HCT116 (cell line): Measurements from ENCODE around the gene CAMK2A. TPM values are rescaled to one million over a fixed set of nuclear protein-coding genes. Genes with fewer than 3 reads are reported as not detected.

ENCODE experiments used
- ATAC-seq: fragments of 200-7000 bp; cut with Tn5 transposase; 2 replicates; pipeline ENCODE4 v1.9.1; 2020; ENCODE audit warnings: mild to moderate bottlenecking, moderate library complexity
- BruUV-seq: library from RNA; stranded (reverse); fragments of 400-500 nt; replicated peaks from 2 replicates; lab custom pipeline; 2021; lab: Mats Ljungman, UMichigan
- CTCF ChIA-PET: fragments of 300-600 bp; sonication (Branson Sonifier 250); formaldehyde crosslinking; loops from one replicate; lab custom pipeline; 2021; ENCODE audit warnings: antibody characterized with exemption; lab: Charles Lee
- POLR2A ChIA-PET: fragments of 300-600, 350-600 bp; sonication (Branson Sonifier 250); formaldehyde crosslinking; loops from one replicate; lab custom pipeline; 2021; ENCODE audit warnings: antibody characterized with exemption; lab: Charles Lee
- RAD21 ChIA-PET, 2 experiments: fragments of 300-600 bp; sonication (Branson Sonifier 250); formaldehyde crosslinking; loops; one replicate each; lab custom pipeline; 2023; ENCODE audit warnings: low total read pairs in 2 of 2; ENCODE audit not compliant: uncharacterized antibody in 2 of 2, unreplicated experiment in 2 of 2, low non-redundant PET in 1 of 2; lab: Charles Lee
- DNase-seq: peaks from one replicate; pipeline ENCODE4 v3.0.0-alpha.2; 2010; ENCODE audit warnings: low read depth, low spot score
- H2AFZ ChIP-seq: fragments of 200-600 bp; shearing (Covaris generic), sonication (generic); 2 replicates; pipeline ENCODE4 v1.6.1; 2017; ENCODE audit warnings: low read depth, mixed run types, mixed read lengths, antibody characterized with exemption, low read length; ENCODE audit not compliant: poor library complexity, severe bottlenecking
- H3K27ac ChIP-seq: 2 replicates; pipeline ENCODE4 v1.5.1; 2012; ENCODE audit warnings: low read depth, low read length
- H3K27me3 ChIP-seq: fragments of 200-600 bp; sonication (generic); 2 replicates; pipeline ENCODE4 v1.6.1; 2016; ENCODE audit warnings: mixed run types, low read length, mixed read lengths; ENCODE audit not compliant: insufficient read depth
- H3K36me3 ChIP-seq, 2 experiments: fragments of 200-500 bp in 1 of 2; fragments of 200-600 bp in 1 of 2; sonication (Bioruptor generic) in 1 of 2; sonication (generic) in 1 of 2; 2 replicates each; pipeline versions ENCODE4 v1.5.1 to v1.6.1; 2014 to 2016; ENCODE audit warnings: low read length in 2 of 2, inconsistent platforms in 1 of 2, mixed read lengths in 1 of 2, mixed run types in 1 of 2; ENCODE audit not compliant: insufficient read depth in 2 of 2, control insufficient read depth in 1 of 2
- H3K4me1 ChIP-seq, 2 experiments: fragments of 200-600 bp in 1 of 2; sonication (generic) in 1 of 2; 2 replicates each; pipeline versions ENCODE4 v1.5.1 to v1.6.1; 2012 to 2017; ENCODE audit warnings: low read length in 2 of 2, inconsistent platforms in 1 of 2, mild to moderate bottlenecking in 1 of 2, mixed read lengths in 1 of 2, mixed run types in 1 of 2, moderate library complexity in 1 of 2; ENCODE audit not compliant: insufficient read depth in 2 of 2, control insufficient read depth in 1 of 2
- H3K4me2 ChIP-seq: fragments of 200-600 bp; sonication (generic); 2 replicates; pipeline ENCODE4 v1.6.1; 2017; ENCODE audit warnings: mixed run types, low read length, mixed read lengths
- H3K4me3 ChIP-seq, 2 experiments: fragments of 200-600 bp in 1 of 2; sonication (generic) in 1 of 2; replicated peaks in 1 of 2; 2 replicates each; pipeline ENCODE4 v1.5.1; 2011 to 2016; ENCODE audit warnings: low read length in 2 of 2, control low read depth in 1 of 2, low read depth in 1 of 2, mild to moderate bottlenecking in 1 of 2, mixed read lengths in 1 of 2, mixed run types in 1 of 2
- H3K79me2 ChIP-seq: fragments of 200-600 bp; sonication (generic); 2 replicates; pipeline ENCODE4 v1.6.1; 2017; ENCODE audit warnings: mild to moderate bottlenecking, mixed run types, low read length, moderate library complexity, mixed read lengths; ENCODE audit not compliant: insufficient read depth
- H3K9ac ChIP-seq: fragments of 200-600 bp; sonication (generic); 2 replicates; pipeline ENCODE4 v1.6.1; 2016; ENCODE audit warnings: low read length, mixed read lengths
- H3K9me2 ChIP-seq: fragments of 200-600 bp; sonication (generic), shearing (Covaris generic); 2 replicates; pipeline ENCODE4 v1.6.1; 2017; ENCODE audit warnings: mixed run types, mild to moderate bottlenecking, moderate library complexity; ENCODE audit not compliant: insufficient read depth
- H3K9me3 ChIP-seq, 2 experiments: fragments of 200-500 bp in 1 of 2; fragments of 200-600 bp in 1 of 2; sonication (Bioruptor generic) in 1 of 2; sonication (generic) in 1 of 2; 2 replicates each; pipeline ENCODE4 v1.6.1; 2014 to 2017; ENCODE audit warnings: low read length in 2 of 2, mixed read lengths in 2 of 2, inconsistent platforms in 1 of 2, low read depth in 1 of 2, mild to moderate bottlenecking in 1 of 2, mixed run types in 1 of 2, moderate library complexity in 1 of 2; ENCODE audit not compliant: control insufficient read depth in 1 of 2, insufficient read depth in 1 of 2
- H4K20me1 ChIP-seq: fragments of 200-600 bp; sonication (generic), shearing (Covaris generic); 2 replicates; pipeline ENCODE4 v1.6.1; 2017; ENCODE audit warnings: mixed run types, mild to moderate bottlenecking, moderate library complexity; ENCODE audit not compliant: insufficient read depth
- EGR1 ChIP-seq: IDR thresholded peaks from 2 replicates; pipeline ENCODE4 v1.6.1; 2012; ENCODE audit warnings: low read depth
- ELF1 ChIP-seq: IDR thresholded peaks from 2 replicates; pipeline ENCODE4 v1.6.1; 2012; ENCODE audit warnings: low read depth, borderline replicate concordance
- EZH2 ChIP-seq: fragments of 200-600 bp; sonication (generic); IDR thresholded peaks from 2 replicates; pipeline ENCODE4 v1.6.1; 2017; ENCODE audit warnings: antibody characterized with exemption, mixed run types
- POLR2AphosphoS5 ChIP-seq: IDR thresholded peaks from 2 replicates; pipeline ENCODE4 v1.6.1; 2011; ENCODE audit warnings: mild to moderate bottlenecking, low read depth, low read length, moderate library complexity
- SRF ChIP-seq: IDR thresholded peaks from 2 replicates; pipeline ENCODE4 v1.6.1; 2012; ENCODE audit warnings: low read depth
- TCF7L2 ChIP-seq: IDR thresholded peaks from 2 replicates; pipeline ENCODE4 v1.7.0; 2011; ENCODE audit warnings: borderline replicate concordance, inconsistent platforms; ENCODE audit not compliant: insufficient read depth, insufficient read length; ENCODE audit errors: extremely low read depth
- ZFX ChIP-seq: fragments of 450-650 bp; IDR thresholded peaks from 2 replicates; pipeline ENCODE4 v1.6.1; 2017
- intact Hi-C: fragments of 100-400 bp; cut with micrococcal nuclease; formaldehyde crosslinking; loops from 2 replicates; pipeline ENCODE4 v1.10.0; 2022
- total RNA-seq: library from RNA; stranded (reverse); gene quantifications from one replicate; pipeline ENCODE4 v1.2.1, GENCODE V29; 2021; ENCODE audit not compliant: unreplicated experiment
- TF ChIP-seq, protein P1 (sequence below): IDR thresholded peaks from 2 replicates; pipeline ENCODE4 v1.6.1; 2012; ENCODE audit warnings: low read depth

The CAMK2A gene
- total RNA-seq, 1 experiment from 2014 or later: not detected

DNA sequence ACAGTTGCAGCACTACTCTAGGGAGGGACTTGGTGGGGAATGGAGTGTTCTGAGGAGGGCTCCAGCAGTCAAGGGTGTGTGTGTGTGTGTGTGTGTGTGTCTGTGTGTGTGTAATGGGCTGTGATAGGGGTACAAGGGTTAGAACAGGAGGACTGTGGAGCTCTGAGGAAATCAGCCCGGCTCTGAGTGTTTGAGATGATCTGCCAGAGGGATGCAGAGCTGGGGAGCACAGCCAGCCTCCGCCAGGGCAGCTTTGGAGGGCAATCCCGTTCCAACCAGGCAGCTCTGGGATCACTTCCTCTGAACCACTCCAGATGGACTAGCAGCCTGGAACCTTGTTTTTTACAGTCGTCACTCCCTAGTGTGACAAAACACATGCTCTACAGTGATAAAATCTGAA lies 102.7 kb downstream of the CAMK2A start (continued):
- TF ChIP-seq, protein P1, sequence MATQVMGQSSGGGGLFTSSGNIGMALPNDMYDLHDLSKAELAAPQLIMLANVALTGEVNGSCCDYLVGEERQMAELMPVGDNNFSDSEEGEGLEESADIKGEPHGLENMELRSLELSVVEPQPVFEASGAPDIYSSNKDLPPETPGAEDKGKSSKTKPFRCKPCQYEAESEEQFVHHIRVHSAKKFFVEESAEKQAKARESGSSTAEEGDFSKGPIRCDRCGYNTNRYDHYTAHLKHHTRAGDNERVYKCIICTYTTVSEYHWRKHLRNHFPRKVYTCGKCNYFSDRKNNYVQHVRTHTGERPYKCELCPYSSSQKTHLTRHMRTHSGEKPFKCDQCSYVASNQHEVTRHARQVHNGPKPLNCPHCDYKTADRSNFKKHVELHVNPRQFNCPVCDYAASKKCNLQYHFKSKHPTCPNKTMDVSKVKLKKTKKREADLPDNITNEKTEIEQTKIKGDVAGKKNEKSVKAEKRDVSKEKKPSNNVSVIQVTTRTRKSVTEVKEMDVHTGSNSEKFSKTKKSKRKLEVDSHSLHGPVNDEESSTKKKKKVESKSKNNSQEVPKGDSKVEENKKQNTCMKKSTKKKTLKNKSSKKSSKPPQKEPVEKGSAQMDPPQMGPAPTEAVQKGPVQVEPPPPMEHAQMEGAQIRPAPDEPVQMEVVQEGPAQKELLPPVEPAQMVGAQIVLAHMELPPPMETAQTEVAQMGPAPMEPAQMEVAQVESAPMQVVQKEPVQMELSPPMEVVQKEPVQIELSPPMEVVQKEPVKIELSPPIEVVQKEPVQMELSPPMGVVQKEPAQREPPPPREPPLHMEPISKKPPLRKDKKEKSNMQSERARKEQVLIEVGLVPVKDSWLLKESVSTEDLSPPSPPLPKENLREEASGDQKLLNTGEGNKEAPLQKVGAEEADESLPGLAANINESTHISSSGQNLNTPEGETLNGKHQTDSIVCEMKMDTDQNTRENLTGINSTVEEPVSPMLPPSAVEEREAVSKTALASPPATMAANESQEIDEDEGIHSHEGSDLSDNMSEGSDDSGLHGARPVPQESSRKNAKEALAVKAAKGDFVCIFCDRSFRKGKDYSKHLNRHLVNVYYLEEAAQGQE: no peak
- TF ChIP-seq SRF: no peak
- no peak for TF ChIP-seq EZH2
- no peak for TF ChIP-seq POLR2AphosphoS5
- TF ChIP-seq ELF1: no peak
- TF ChIP-seq ZFX: no peak
- no peak for TF ChIP-seq EGR1

DNA sequence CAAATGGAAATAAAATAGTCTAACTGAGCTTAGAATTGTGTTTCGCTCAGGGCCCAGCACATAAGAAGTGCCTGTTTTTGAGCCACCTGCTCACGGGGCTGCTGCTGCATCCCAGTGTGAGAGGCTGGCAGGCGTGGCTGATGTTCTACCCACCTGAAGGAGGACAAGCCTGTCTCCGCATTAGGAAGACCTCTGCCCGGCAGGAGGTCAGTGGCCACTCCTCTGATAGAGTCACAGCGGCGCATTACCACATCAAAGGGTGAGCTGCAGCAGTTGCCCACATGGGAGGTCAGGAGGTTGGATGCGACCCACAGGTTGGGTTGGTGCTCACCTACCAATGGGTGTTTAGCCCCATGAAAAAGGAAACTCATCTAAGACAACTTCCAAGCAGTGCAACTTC lies 103.4 kb downstream of the CAMK2A start:
- no peak overlapping the region for H2AFZ ChIP-seq
- BruUV-seq: no TSS peak
- ATAC-seq (peak; percentile 21; the same call in 1 of the 2 replicates), DNase-seq (no peak)
- no peak overlapping the region; the same call in 1 of the 2 replicates for H3K4me2 ChIP-seq
- ChIA-PET RAD21 (no interaction called here), POLR2A (no interaction called here), CTCF (interaction anchor here (1.2 kb wide), 1 partner anchor 10 kb away, joined by 4 read pairs; no protein-coding TSS in a partner anchor)
- intact Hi-C loops: no loop called here
- TF ChIP-seq ZFX (no peak), TCF7L2 (peak; percentile 35)
- H3K9me2 ChIP-seq: no peaks in the 10 kb centered on the region
- no peak overlapping the region for H3K9ac ChIP-seq
- H3K27me3 ChIP-seq: no peaks in the 10 kb centered on the region
- H3K36me3 ChIP-seq: no peaks in the 10 kb centered on the region
- no peaks in the 10 kb centered on the region for H3K9me3 ChIP-seq
- H3K79me2 ChIP-seq: no peaks in the 10 kb centered on the region
- H3K4me3 ChIP-seq: no peak overlapping the region
- peaks cover 0 to 7% of the 10 kb centered on the region in 2 experiments; a peak in 1 of 4 replicates for H3K4me1 ChIP-seq
- H4K20me1 ChIP-seq: no peaks in the 10 kb centered on the region
- no peak overlapping the region for H3K27ac ChIP-seq
